Measurements from ENCODE around the gene CHMP3.

- TF ChIP-seq SRF (IDR thresholded peaks at IDR 0.05; ENCODE audit: low read depth, low read length) (no peak), GABPA (IDR thresholded peaks at IDR 0.05; ENCODE audit: borderline replicate concordance, insufficient read depth, low read length) (no peak), CHD7 (IDR thresholded peaks at IDR 0.05; ENCODE audit: insufficient replicate concordance, low read length) (no peak), SP1 (IDR thresholded peaks at IDR 0.05; ENCODE audit: low read depth, low read length) (no peak), CTCF (IDR thresholded peaks at IDR 0.05; ENCODE audit: control extremely low read depth in 1 of 3, insufficient read depth in 1 of 3, low read depth in 1 of 3, low read length in 3 of 3) (no peak), CEBPB (IDR thresholded peaks at IDR 0.05; ENCODE audit: low read depth, low read length) (no peak)
These were observed 78.1 kb downstream of the CHMP3 start for GRCh38 chr2:86485103-86485502.

Data from H1 (cell line).